ENCODE results near the gene MAGEA1. TPM values are rescaled to one million over a fixed set of nuclear protein-coding genes. Genes with fewer than 3 reads are reported as not detected.

Gene MAGEA1
- total RNA-seq, 1 experiment from 2014 or later: not detected

DNA sequence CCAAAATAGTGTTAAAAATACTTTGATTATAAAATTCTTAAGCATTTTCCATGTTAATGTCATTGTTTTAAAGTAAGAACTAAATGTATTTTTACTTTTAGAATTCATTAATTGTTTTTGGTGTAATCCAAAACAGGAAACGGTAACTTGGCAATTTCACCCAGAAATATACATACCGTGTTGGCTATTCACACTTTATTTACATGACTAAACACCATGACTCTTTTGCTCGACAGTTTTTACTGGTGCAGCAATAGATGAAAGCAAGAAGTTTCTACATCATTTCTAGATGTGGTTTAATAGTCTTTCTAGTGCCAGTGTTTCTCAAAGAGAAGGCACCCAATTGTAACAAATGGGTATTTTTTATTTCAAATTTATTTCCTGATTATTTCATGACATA lies 25.6 kb upstream of the MAGEA1 start (continued):
- TF ChIP-seq, protein P1, sequence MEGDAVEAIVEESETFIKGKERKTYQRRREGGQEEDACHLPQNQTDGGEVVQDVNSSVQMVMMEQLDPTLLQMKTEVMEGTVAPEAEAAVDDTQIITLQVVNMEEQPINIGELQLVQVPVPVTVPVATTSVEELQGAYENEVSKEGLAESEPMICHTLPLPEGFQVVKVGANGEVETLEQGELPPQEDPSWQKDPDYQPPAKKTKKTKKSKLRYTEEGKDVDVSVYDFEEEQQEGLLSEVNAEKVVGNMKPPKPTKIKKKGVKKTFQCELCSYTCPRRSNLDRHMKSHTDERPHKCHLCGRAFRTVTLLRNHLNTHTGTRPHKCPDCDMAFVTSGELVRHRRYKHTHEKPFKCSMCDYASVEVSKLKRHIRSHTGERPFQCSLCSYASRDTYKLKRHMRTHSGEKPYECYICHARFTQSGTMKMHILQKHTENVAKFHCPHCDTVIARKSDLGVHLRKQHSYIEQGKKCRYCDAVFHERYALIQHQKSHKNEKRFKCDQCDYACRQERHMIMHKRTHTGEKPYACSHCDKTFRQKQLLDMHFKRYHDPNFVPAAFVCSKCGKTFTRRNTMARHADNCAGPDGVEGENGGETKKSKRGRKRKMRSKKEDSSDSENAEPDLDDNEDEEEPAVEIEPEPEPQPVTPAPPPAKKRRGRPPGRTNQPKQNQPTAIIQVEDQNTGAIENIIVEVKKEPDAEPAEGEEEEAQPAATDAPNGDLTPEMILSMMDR (IDR thresholded peaks at IDR 0.05 in 2 of 3, conservative IDR thresholded peaks at IDR 0.05 in 1 of 3; ENCODE audit: borderline replicate concordance in 1 of 3, insufficient read depth in 1 of 3, low read depth in 2 of 3, low read length in 2 of 3): no peak
- TF ChIP-seq FOSL1 (IDR thresholded peaks at IDR 0.05; ENCODE audit: low read depth) (no peak), POLR2A (IDR thresholded peaks at IDR 0.05; ENCODE audit: borderline replicate concordance, extremely low read depth, insufficient read depth, insufficient read length) (no peak), EZH2 (IDR thresholded peaks at IDR 0.05) (no peak), SIN3A (IDR thresholded peaks at IDR 0.05; ENCODE audit: low read depth) (no peak)

DNA sequence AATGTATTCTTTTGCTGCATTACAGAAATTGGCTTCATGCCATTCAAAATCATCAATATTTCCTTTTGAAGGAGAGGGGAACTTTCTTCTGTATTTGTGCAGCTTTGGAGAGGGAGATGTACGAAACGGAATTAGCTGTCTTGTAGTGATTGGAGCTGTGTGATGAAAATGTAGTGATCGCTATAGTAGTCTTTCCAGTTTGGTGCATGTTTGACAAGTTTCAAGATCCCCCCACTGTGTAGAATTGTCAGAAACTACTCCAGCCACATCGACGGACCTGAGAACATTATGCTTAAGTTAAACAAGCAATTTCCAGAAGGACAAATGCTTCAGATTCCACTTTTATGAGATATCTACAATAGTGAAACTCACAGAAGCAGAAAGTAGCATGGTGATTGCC lies 21.6 kb upstream of the MAGEA1 start:
- H3K4me2 ChIP-seq (ENCODE audit: low read length): no peak overlapping the region
- no peaks in the 10 kb centered on the region for H3K4me1 ChIP-seq (ENCODE audit: control insufficient read depth in 1 of 2, insufficient read depth in 2 of 2, low read length in 2 of 2)
- H3K9me2 ChIP-seq (ENCODE audit: insufficient read depth): no peaks in the 10 kb centered on the region
- no peak for ATAC-seq
- RAD21 ChIA-PET (ENCODE audit: low non-redundant PET in 1 of 2, low total read pairs in 2 of 2, uncharacterized antibody in 2 of 2, unreplicated experiment in 2 of 2): no interaction called here
- BruUV-seq (replicated peaks): no TSS peak
- no peaks in the 10 kb centered on the region for H4K20me1 ChIP-seq (ENCODE audit: insufficient read depth)
- CTCF ChIA-PET: no interaction called here
- intact Hi-C loops (cut with micrococcal nuclease): no loop called here
- H3K9me3 ChIP-seq (ENCODE audit: control insufficient read depth in 1 of 2, insufficient read depth in 1 of 2, low read depth in 1 of 2, low read length in 2 of 2): no peaks in the 10 kb centered on the region
- peaks cover 33% of the 10 kb centered on the region for H3K27me3 ChIP-seq (ENCODE audit: insufficient read depth, low read length)
- H3K9ac ChIP-seq (ENCODE audit: low read length): no peak overlapping the region
- H3K4me3 ChIP-seq (replicated peaks in 1 of 2; ENCODE audit: low read depth in 1 of 2, low read length in 2 of 2): no peak overlapping the region
- no peak overlapping the region for H2AFZ ChIP-seq (ENCODE audit: low read depth, low read length, poor library complexity, severe bottlenecking)
- POLR2A ChIA-PET: no interaction called here
- H3K36me3 ChIP-seq (ENCODE audit: control insufficient read depth in 1 of 2, insufficient read depth in 2 of 2, low read length in 2 of 2): no peaks in the 10 kb centered on the region
- H3K27ac ChIP-seq (ENCODE audit: low read depth, low read length): no peak overlapping the region
- no peak for TF ChIP-seq POLR2AphosphoS5 (IDR thresholded peaks at IDR 0.05; ENCODE audit: low read depth, low read length)
- TF ChIP-seq SRF (IDR thresholded peaks at IDR 0.05; ENCODE audit: low read depth): no peak
- no peak for TF ChIP-seq RAD21 (IDR thresholded peaks at IDR 0.05; ENCODE audit: low read depth)
- no peak for TF ChIP-seq ZNF274 (IDR thresholded peaks at IDR 0.05; ENCODE audit: low read depth, low read length)
- TF ChIP-seq CBX3 (IDR thresholded peaks at IDR 0.05; ENCODE audit: low read depth): no peak
- TF ChIP-seq, protein P2, sequence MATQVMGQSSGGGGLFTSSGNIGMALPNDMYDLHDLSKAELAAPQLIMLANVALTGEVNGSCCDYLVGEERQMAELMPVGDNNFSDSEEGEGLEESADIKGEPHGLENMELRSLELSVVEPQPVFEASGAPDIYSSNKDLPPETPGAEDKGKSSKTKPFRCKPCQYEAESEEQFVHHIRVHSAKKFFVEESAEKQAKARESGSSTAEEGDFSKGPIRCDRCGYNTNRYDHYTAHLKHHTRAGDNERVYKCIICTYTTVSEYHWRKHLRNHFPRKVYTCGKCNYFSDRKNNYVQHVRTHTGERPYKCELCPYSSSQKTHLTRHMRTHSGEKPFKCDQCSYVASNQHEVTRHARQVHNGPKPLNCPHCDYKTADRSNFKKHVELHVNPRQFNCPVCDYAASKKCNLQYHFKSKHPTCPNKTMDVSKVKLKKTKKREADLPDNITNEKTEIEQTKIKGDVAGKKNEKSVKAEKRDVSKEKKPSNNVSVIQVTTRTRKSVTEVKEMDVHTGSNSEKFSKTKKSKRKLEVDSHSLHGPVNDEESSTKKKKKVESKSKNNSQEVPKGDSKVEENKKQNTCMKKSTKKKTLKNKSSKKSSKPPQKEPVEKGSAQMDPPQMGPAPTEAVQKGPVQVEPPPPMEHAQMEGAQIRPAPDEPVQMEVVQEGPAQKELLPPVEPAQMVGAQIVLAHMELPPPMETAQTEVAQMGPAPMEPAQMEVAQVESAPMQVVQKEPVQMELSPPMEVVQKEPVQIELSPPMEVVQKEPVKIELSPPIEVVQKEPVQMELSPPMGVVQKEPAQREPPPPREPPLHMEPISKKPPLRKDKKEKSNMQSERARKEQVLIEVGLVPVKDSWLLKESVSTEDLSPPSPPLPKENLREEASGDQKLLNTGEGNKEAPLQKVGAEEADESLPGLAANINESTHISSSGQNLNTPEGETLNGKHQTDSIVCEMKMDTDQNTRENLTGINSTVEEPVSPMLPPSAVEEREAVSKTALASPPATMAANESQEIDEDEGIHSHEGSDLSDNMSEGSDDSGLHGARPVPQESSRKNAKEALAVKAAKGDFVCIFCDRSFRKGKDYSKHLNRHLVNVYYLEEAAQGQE (IDR thresholded peaks at IDR 0.05; ENCODE audit: low read depth): no peak
- no peak for DNase-seq (ENCODE audit: low read depth, low spot score)
- no peaks in the 10 kb centered on the region for H3K79me2 ChIP-seq (ENCODE audit: insufficient read depth, low read length)
